Heart right ventricle (tissue), 16 donors: ENCODE data around the gene FAM13A. TPM values are rescaled to one million over a fixed set of nuclear protein-coding genes. Genes with fewer than 3 reads are reported as not detected.

ENCODE experiments used
- ATAC-seq, 8 donors: fragments of 200-7000 bp; cut with Tn5 transposase; one replicate each; pipeline ENCODE4 v1.9.1; 2020; ENCODE audit warnings: mild to moderate bottlenecking in 8 of 8, moderate library complexity in 8 of 8, moderate number of reproducible peaks in 1 of 8
- DNase-seq, 2 donors: peaks; one replicate each; pipeline ENCODE4 v3.0.0-alpha.2; 2020
- H3K27ac ChIP-seq, 10 donors: fragments of 200-600 bp; sonication (generic) in 2 of 10; one replicate each; pipeline versions ENCODE4 v1.5.0 to v1.8.0; 2020 to 2022; ENCODE audit warnings: mild to moderate bottlenecking in 3 of 10
- H3K27me3 ChIP-seq, 7 donors: fragments of 200-600 bp; one replicate each; pipeline ENCODE4 v1.8.0; 2021 to 2022; ENCODE audit warnings: mild to moderate bottlenecking in 2 of 7
- H3K36me3 ChIP-seq, 9 donors: fragments of 200-600 bp; sonication (generic) in 1 of 9; one replicate each; pipeline versions ENCODE4 v1.5.0 to v1.8.0; 2020 to 2022; ENCODE audit warnings: mild to moderate bottlenecking in 2 of 9
- H3K4me1 ChIP-seq, 9 donors: fragments of 200-600 bp; sonication (generic) in 1 of 9; one replicate each; pipeline versions ENCODE4 v1.5.0 to v1.8.0; 2020 to 2022; ENCODE audit warnings: mild to moderate bottlenecking in 4 of 9
- H3K4me3 ChIP-seq, 10 donors: fragments of 200-600 bp; sonication (generic) in 2 of 10; one replicate each; pipeline versions ENCODE4 v1.5.0 to v1.8.0; 2020 to 2022; ENCODE audit warnings: mild to moderate bottlenecking in 7 of 10, moderate library complexity in 2 of 10
- H3K9me3 ChIP-seq, 11 donors: fragments of 200-600 bp in 10 of 11; sonication (generic) in 2 of 11; one replicate each; pipeline versions ENCODE4 v1.5.0 to v1.8.0; 2013 to 2022; ENCODE audit warnings: mild to moderate bottlenecking in 2 of 11, control low read depth in 1 of 11, moderate library complexity in 1 of 11
- whole genome bisulfite sequencing, 2 donors: extraction: QIAGEN DNeasy Blood & Tissue Kit; methylation state at CpG; one replicate each; pipeline ENCODE4 v1.1.7; 2013; ENCODE audit warnings: inconsistent platforms in 1 of 2; 5-methylcytosine and 5-hydroxymethylcytosine counted together
- intact Hi-C, 10 donors: fragments of 100-400 bp; cut with DNase I; formaldehyde crosslinking; loops; one replicate each; pipeline versions ENCODE4 v1.11.1 to v1.14.2; 2022
- polyA plus RNA-seq, 2 donors: library from polyadenylated mRNA; stranded (reverse); fragments of 200-250 nt; gene quantifications; one replicate each; pipeline ENCODE4 v1.2.3, GENCODE V29; 2013
- total RNA-seq, 10 donors: library from RNA; stranded (reverse); fragmentation: NEBNext Ultra II Directional in 3 of 10; extraction: Animal tissue kit (Norgen Biotek cat#: 25700) in 3 of 10; gene quantifications; one replicate each; pipeline versions ENCODE4 v1.2.1 to v1.2.4, GENCODE V29; 2021 to 2023
- TF ChIP-seq, protein P1 (sequence below), 9 donors: fragments of 200-600 bp; sonication (generic) in 2 of 9; IDR thresholded peaks; one replicate each; pipeline versions ENCODE4 v1.5.0 to v1.8.0; 2021 to 2022; ENCODE audit warnings: antibody characterized with exemption in 9 of 9, mild to moderate bottlenecking in 5 of 9, moderate library complexity in 1 of 9
- donor health status: Arrhythmogenic right ventricular cardiomyopathy.
- donor health status: ischemic (EF 13 %, LVEDD 7.1; RV severe dilation, severe dysfunction).
- donor health status: healthy with polysubstance abuse.
- donor health status: DM: no; HTN: yes; CAD: no.
- donor health status: DM: no; HTN: no; CAD: no.
- donor health status: ischemic (EF 25% LVEDD 6.9; RV normal size, moderate dysfunction).
- donor health status: ischemic (EF 25% LVEDD 5.7; RV mildly dilated, moderate dysfunction).
- donor health status: healthy.
- donor health status: DM: yes; HTN: yes; CAD: no.
- donor health status: Ischemic cardiomyopathy.
- donor health status: ischemic (EF 35%, LVEDD 5.7; RV mildly dilated, moderate dysfunction).
- donor health status: nonischemic (EF 11% LVEDD 7.7; RV severe dilation, severe dysfunction).
- donor health status: DM: yes; HTN: yes; CAD: no.
- donor health status: PGD.
- donor health status: ischemic (EF 29% LVEDD 5.4; RV normal size, mild dysfunction).
- donor health status: nonischemic (EF 23%, LVEDD 6.1; RV moderate dilation, normal function).

FAM13A gene
- total and polyA plus RNA-seq, 12 donors: 2.4 to 18.4 (median 14.1) TPM

GRCh38 chr4:88722828-88723227 lies 334.2 kb downstream of the FAM13A start:
- Histone ChIP-seq H3K27me3 (no peaks in the 10 kb centered on the region), H3K27ac (peak overlapping the region in 2 of 10 donors; percentile 53 to 57), H3K4me1 (peaks cover 5 to 59% (median 41%) of the 10 kb centered on the region in 9 donors), H3K9me3 (peaks cover 0 to 8% (median 4%) of the 10 kb centered on the region in 11 donors), H3K4me3 (no peak overlapping the region), H3K36me3 (peaks cover 0 to 90% (median 30%) of the 10 kb centered on the region in 9 donors)
- intact Hi-C loops: loop anchor here in 1 of 10 donors (5.0 to 10.0 kb wide), 2 partner anchors 39 to 82 kb away; no protein-coding TSS in a partner anchor
- TF ChIP-seq, protein P1, sequence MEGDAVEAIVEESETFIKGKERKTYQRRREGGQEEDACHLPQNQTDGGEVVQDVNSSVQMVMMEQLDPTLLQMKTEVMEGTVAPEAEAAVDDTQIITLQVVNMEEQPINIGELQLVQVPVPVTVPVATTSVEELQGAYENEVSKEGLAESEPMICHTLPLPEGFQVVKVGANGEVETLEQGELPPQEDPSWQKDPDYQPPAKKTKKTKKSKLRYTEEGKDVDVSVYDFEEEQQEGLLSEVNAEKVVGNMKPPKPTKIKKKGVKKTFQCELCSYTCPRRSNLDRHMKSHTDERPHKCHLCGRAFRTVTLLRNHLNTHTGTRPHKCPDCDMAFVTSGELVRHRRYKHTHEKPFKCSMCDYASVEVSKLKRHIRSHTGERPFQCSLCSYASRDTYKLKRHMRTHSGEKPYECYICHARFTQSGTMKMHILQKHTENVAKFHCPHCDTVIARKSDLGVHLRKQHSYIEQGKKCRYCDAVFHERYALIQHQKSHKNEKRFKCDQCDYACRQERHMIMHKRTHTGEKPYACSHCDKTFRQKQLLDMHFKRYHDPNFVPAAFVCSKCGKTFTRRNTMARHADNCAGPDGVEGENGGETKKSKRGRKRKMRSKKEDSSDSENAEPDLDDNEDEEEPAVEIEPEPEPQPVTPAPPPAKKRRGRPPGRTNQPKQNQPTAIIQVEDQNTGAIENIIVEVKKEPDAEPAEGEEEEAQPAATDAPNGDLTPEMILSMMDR (IDR thresholded peaks at IDR 0.05): no peak
- 50 to 51% methylated on average over 2 of the region's 2 CpGs for WGBS, 2 donors
- ATAC-seq: peak; percentile 35 to 75 (median 62)
- peak in 1 of 2 donors; percentile 28 for DNase-seq

DNA sequence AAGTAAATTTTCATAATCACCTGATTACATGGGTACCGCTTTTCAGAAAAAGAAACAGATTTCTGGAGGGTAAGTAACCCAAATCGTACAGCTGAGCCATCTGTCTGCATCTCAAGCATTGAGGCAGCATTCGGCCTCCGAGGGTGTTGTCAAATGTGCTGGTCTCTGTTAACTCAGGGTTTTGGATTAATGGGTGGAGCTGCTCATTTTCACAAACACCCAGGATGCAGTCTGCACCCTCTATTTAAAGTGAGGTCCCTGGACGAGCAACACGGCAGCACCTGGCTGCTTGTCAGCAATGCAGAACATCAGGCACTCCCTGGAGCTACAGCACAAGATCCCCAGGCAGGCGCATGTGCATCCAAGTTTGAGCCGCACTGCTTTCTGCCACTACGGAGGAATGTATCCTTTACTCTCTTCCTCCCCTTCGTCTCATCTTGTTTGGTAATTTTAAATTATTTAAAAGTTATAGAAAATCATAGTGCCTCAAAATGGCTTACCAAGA lies 334.7 kb downstream of the FAM13A start:
- Histone ChIP-seq H3K36me3 (peaks cover 0 to 90% (median 29%) of the 10 kb centered on the region in 9 donors), H3K27ac (peak overlapping the region in 3 of 10 donors; percentile 13 to 57 (median 53)), H3K9me3 (peaks cover 0 to 13% (median 9%) of the 10 kb centered on the region in 11 donors), H3K4me3 (no peak overlapping the region), H3K27me3 (no peaks in the 10 kb centered on the region), H3K4me1 (peaks cover 5 to 54% (median 37%) of the 10 kb centered on the region in 9 donors)
- intact Hi-C loops: loop anchor here in 1 of 10 donors (5.0 to 10.0 kb wide), 2 partner anchors 40 to 82 kb away; no protein-coding TSS in a partner anchor
- DNase-seq: peak; percentile 40 to 47
- TF ChIP-seq, protein P1 (IDR thresholded peaks at IDR 0.05): no peak
- peak in 6 of 8 donors; percentile 37 to 88 (median 78) for ATAC-seq
- 53 to 63% methylated on average over 10 of the region's 10 CpGs for WGBS, 2 donors

GRCh38 chr4:88720451-88721428 lies 336.2 kb downstream of the FAM13A start:
- Histone ChIP-seq H3K4me1 (peaks cover 5 to 52% (median 36%) of the 10 kb centered on the region in 9 donors), H3K4me3 (no peak overlapping the region), H3K27me3 (no peaks in the 10 kb centered on the region), H3K27ac (peak overlapping the region in 4 of 10 donors; percentile 0 to 57 (median 14)), H3K9me3 (peaks cover 0 to 29% (median 21%) of the 10 kb centered on the region in 11 donors), H3K36me3 (peaks cover 0 to 89% (median 33%) of the 10 kb centered on the region in 9 donors)
- DNase-seq (no peak), ATAC-seq (peak in 4 of 8 donors; percentile 10 to 36 (median 20))
- 73 to 74% methylated on average over 10 of the region's 10 CpGs for WGBS, 2 donors
- intact Hi-C loops: loop anchor here in 1 of 10 donors (5.0 to 10.0 kb wide), 2 partner anchors 42 to 84 kb away; no protein-coding TSS in a partner anchor
- TF ChIP-seq, protein P1 (IDR thresholded peaks at IDR 0.05): no peak

GRCh38 chr4:88719381-88719780 lies 337.6 kb downstream of the FAM13A start:
- H3K4me1 ChIP-seq: peaks cover 5 to 43% (median 36%) of the 10 kb centered on the region in 9 donors
- no peaks in the 10 kb centered on the region for H3K27me3 ChIP-seq
- WGBS, 2 donors: 90 to 96% methylated on average over 1 of the region's 1 CpG
- intact Hi-C loops: loop anchor here in 1 of 10 donors (10.0 kb wide), 1 partner anchor 75 kb away; no protein-coding TSS in a partner anchor
- peaks cover 0 to 80% (median 33%) of the 10 kb centered on the region in 9 donors for H3K36me3 ChIP-seq
- no peak for DNase-seq
- H3K4me3 ChIP-seq: no peak overlapping the region
- H3K27ac ChIP-seq: peak overlapping the region in 1 of 10 donors; percentile 18
- peaks cover 0 to 31% (median 21%) of the 10 kb centered on the region in 11 donors for H3K9me3 ChIP-seq
- TF ChIP-seq, protein P1 (IDR thresholded peaks at IDR 0.05): no peak
- ATAC-seq: no peak
